C4-2B (cell line): ENCODE data around the gene ZBTB12.

Experiments used
- H3K27ac ChIP-seq: fragments of 450-650 bp; 2 replicates; pipeline ENCODE4 v1.5.1; 2017
- ZFX ChIP-seq: fragments of 450-650 bp; IDR thresholded peaks from 2 replicates; pipeline ENCODE4 v1.6.1; 2017
- TF ChIP-seq, protein P1 (sequence below): fragments of 450-650 bp; conservative IDR thresholded peaks from 2 replicates; pipeline ENCODE4 v1.5.1; 2017; ENCODE audit warnings: mild to moderate bottlenecking

Gene ZBTB12

GRCh38 chr6:31899882-31900722, 1.8 kb downstream of the ZBTB12 start:
- no peak overlapping the region for H3K27ac ChIP-seq
- TF ChIP-seq, protein P1, sequence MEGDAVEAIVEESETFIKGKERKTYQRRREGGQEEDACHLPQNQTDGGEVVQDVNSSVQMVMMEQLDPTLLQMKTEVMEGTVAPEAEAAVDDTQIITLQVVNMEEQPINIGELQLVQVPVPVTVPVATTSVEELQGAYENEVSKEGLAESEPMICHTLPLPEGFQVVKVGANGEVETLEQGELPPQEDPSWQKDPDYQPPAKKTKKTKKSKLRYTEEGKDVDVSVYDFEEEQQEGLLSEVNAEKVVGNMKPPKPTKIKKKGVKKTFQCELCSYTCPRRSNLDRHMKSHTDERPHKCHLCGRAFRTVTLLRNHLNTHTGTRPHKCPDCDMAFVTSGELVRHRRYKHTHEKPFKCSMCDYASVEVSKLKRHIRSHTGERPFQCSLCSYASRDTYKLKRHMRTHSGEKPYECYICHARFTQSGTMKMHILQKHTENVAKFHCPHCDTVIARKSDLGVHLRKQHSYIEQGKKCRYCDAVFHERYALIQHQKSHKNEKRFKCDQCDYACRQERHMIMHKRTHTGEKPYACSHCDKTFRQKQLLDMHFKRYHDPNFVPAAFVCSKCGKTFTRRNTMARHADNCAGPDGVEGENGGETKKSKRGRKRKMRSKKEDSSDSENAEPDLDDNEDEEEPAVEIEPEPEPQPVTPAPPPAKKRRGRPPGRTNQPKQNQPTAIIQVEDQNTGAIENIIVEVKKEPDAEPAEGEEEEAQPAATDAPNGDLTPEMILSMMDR: no peak
- TF ChIP-seq ZFX: no peak

DNA sequence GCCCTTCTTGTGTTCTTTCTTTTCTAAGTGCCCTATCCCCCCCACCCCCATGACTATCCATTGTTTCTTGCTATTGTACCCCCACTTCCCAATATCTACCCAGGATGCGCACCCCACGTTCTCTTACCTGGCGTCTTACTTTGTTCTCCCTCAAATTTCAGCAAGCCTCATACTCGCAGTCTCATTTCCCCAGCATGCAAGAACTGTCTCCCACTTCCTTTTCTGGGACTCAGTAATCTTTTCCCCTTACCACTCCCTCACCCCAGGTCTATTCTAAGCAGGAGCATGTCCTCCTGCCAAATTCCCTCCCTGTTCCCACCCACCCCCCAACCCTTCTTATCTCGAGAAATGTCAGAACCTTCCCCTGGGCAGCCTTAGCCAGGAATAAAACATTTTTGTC, 2.7 kb downstream of the ZBTB12 start:
- no peak overlapping the region for H3K27ac ChIP-seq

DNA sequence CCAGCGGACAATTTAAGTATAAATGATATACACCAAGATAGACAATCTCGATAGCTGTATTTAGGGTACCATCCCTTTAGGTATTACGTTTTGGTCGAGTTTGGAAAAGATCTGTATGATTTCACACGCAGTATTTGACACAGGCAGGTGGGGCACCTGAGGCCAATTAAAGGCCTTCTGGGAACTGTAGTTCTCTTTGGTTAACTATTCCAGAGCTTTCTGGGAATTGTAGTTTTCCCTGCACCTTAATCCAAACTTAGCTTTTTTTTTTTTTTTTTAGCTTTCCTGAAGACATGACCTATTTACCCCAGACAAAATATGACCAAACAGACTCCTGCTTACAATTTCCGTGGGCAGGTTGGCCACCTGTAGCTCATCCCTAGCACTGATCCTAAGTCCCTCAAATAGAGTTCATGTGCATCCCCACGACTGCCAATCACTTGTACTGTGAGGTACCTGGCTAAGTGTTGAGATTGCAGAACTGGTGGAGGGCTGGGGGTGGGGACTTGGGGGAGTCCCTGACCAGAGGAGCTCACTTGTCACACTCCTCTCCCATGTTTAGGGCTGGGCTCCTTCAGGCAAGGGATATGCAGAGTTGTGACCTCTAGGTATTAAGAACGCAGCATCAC, 3.4 kb downstream of the ZBTB12 start:
- TF ChIP-seq, protein P1: no peak; the same call in none of the 2 replicates
- TF ChIP-seq ZFX: no peak

More for the DNA sequence above, 2.7 kb downstream of the ZBTB12 start:
- no peak for TF ChIP-seq ZFX
- TF ChIP-seq, protein P1: no peak

DNA sequence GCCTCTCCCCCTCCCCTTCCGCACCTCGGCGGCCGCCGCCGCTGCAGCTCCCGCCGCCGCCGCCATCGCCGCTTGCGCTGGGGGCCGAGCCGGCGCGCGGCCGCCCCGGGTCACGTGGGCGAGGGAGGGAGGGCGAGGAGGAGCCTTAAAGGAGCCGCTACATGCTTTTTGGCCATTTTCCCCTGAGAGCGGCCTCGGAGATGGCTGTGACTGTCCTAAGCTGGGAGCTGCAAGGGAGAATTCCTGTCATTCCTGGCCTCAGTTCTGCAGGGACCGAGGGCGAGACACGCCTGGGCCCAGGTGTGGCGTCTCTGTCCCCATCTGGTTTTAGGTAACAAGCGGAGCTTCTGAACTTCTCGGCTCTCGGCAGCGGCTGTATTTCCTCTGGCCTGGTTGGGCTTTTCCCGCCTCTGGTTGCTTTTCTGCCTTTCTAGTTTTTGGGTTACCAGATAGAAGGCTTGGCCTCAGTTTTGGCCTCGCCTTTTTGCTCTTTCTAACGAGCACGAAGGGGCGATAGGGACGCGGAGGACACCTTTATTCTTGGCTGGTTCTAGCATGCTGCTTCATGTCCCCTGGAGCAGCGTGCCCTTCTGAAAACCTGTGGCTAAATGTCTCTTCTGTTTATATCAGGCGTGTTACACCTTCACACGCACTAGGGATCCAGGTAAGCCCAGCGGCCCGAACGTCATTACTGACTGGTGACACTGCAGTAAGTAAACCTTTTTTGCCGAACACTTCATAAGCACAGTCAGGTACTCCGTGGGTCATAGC, 4.1 kb downstream of the ZBTB12 start, which contains the start of gene EHMT2:
TSS of gene EHMT2 (minus strand) at position 87 of the 771 bp plus-strand sequence. CDS start at position 66, 21 bp downstream.
- TF ChIP-seq, protein P1: 0 out of 2 replicates have a peak, but pooled peaks have one; percentile 20
- peak; percentile 56 for TF ChIP-seq ZFX
- peak within 1 kb of the TSS; percentile 90 for H3K27ac ChIP-seq

More for the DNA sequence above, 3.4 kb downstream of the ZBTB12 start:
- H3K27ac ChIP-seq: peak overlapping the region; percentile 90

DNA sequence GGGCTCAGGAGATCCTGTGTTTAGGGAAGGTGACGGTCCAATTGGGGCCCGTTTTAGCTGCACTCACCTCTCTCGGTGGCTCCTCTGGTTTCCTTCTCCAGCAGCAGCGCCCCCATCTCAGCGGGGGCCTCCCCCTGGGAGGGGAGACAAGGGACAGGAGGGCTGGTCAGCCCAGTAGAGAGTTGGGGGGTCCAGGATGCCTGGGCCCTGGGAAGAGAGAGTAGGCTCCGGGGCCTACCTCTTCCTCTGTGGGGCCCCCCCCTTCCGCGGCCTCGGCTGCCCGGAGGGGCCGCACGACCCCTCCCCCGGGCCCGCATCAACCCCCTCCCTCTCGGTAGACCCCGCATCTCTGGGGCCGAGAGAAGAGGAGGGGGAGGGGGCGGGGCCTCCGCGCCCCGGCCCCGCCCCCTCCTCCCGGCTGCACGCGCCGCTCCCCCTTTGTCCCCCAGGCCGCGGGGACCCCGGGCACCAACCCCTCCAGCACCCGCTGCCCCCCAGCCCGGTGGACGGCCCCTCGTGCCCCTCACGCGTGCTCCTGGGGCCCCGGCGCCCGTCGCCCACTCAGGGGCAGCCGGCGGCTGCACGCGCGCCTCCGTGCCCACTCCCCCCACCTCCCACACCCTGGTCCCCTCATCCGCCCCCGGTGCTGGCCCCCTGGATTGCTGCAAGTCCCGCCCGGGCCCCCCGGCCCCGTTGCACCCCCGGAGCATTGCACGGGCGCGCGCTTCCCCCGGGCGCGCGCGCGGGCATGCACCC, 4.9 kb downstream of the ZBTB12 start:
- H3K27ac ChIP-seq: peak overlapping the region; percentile 90
- TF ChIP-seq ZFX: no peak; the same call in 1 of the 2 replicates
- TF ChIP-seq, protein P1: no peak

GRCh38 chr6:31896493-31896855, 5.4 kb downstream of the ZBTB12 start:
- TF ChIP-seq, protein P1: no peak
- no peak for TF ChIP-seq ZFX
- peak overlapping the region; percentile 90 for H3K27ac ChIP-seq
